ENCODE results near the gene TYK2.

TYK2 gene

GRCh38 chr19:10380313-10381102 lies at the start of gene TYK2 (continued):
- TF ChIP-seq ZSCAN30 (tag by site-specific recombination; IDR thresholded peaks at IDR 0.05) (0 out of 2 replicates have a peak, but pooled peaks have one; percentile 11), BCL6B (tag by site-specific recombination; IDR thresholded peaks at IDR 0.05) (no peak), HOXD13 (CRISPR knock-in tag; IDR thresholded peaks at IDR 0.05; ENCODE audit: borderline replicate concordance) (no peak), ZNF658 (tag by site-specific recombination; IDR thresholded peaks at IDR 0.05) (no peak), ZNF837 (tag by site-specific recombination; IDR thresholded peaks at IDR 0.05) (no peak), HOXA7 (CRISPR knock-in tag; IDR thresholded peaks at IDR 0.05; ENCODE audit: borderline replicate concordance) (no peak), IKZF3 (tag by site-specific recombination; IDR thresholded peaks at IDR 0.05) (peak; percentile 63), OSR2 (tag by site-specific recombination; IDR thresholded peaks at IDR 0.05) (peak; percentile 99), ZNF398 (tag by site-specific recombination; IDR thresholded peaks at IDR 0.05) (no peak; the same call in none of the 2 replicates), ZNF704 (tag by site-specific recombination; IDR thresholded peaks at IDR 0.05) (0 out of 2 replicates have a peak, but pooled peaks have one; percentile 63), ZNF768 (tag by site-specific recombination; IDR thresholded peaks at IDR 0.05) (no peak; the same call in 1 of the 2 replicates), ZNF366 (tag by site-specific recombination; conservative IDR thresholded peaks at IDR 0.05) (0 out of 2 replicates have a peak, but pooled peaks have one; percentile 29), SP2 (tag by site-specific recombination; IDR thresholded peaks at IDR 0.05) (peak; percentile 100), ZNF19 (tag by site-specific recombination; IDR thresholded peaks at IDR 0.05; ENCODE audit: low read depth) (no peak), ZNF341 (tag by site-specific recombination; IDR thresholded peaks at IDR 0.05; ENCODE audit: low read depth) (peak; percentile 78), ZBTB8A (tag by site-specific recombination; IDR thresholded peaks at IDR 0.05) (peak; percentile 38), TSHZ1 (tag by site-specific recombination; IDR thresholded peaks at IDR 0.05; ENCODE audit: borderline replicate concordance) (0 out of 2 replicates have a peak, but pooled peaks have one; percentile 54), ZNF529 (tag by site-specific recombination; IDR thresholded peaks at IDR 0.05; ENCODE audit: insufficient replicate concordance) (no peak), ZNF248 (tag by site-specific recombination; IDR thresholded peaks at IDR 0.05) (no peak), ZNF112 (tag by site-specific recombination; IDR thresholded peaks at IDR 0.05) (no peak), ZNF148 (tag by site-specific recombination; IDR thresholded peaks at IDR 0.05; ENCODE audit: borderline replicate concordance) (no peak), ZNF555 (tag by site-specific recombination; conservative IDR thresholded peaks at IDR 0.05) (no peak), ZNF791 (tag by site-specific recombination; IDR thresholded peaks at IDR 0.05) (no peak), ZNF513 (tag by site-specific recombination; IDR thresholded peaks at IDR 0.05) (no peak), SETDB1 (IDR thresholded peaks at IDR 0.05; ENCODE audit: insufficient read length, low read length) (no peak), ZNF626 (tag by site-specific recombination; IDR thresholded peaks at IDR 0.05) (no peak), ZBTB48 (tag by site-specific recombination; IDR thresholded peaks at IDR 0.05) (peak; percentile 35; the same call in 1 of the 2 replicates), ZNF10 (tag by site-specific recombination; IDR thresholded peaks at IDR 0.05) (no peak)

Measured in HEK293 (cell line).